UCSD-AML1 (cell line): ENCODE measurements around the gene TSPAN9.

Experiments
- DNase-seq: peaks from one replicate; lab custom pipeline; 2025; ENCODE audit not compliant: unreplicated experiment; lab: John Stamatoyannopoulos, UW

Gene TSPAN9

DNA sequence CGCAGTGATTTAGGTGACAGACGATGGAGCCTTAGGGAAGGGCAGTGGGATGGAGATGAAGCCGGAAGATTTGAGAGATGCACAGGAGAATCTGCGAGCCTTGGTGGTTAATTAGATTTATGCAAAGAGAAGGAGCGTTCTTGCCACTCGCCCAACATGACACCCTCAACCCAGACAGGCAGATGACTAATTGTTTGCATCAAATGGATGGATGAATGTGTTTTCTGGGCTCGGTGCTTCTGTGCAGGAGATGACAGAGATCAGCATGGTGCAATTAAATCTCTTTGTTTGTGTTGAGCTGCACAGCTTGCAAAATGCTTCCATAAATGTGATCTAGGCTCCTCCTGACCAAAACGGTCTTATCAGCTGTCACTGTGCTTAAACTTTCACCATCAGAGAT lies 211.5 kb downstream of the TSPAN9 start:
- DNase-seq = no peak

DNA sequence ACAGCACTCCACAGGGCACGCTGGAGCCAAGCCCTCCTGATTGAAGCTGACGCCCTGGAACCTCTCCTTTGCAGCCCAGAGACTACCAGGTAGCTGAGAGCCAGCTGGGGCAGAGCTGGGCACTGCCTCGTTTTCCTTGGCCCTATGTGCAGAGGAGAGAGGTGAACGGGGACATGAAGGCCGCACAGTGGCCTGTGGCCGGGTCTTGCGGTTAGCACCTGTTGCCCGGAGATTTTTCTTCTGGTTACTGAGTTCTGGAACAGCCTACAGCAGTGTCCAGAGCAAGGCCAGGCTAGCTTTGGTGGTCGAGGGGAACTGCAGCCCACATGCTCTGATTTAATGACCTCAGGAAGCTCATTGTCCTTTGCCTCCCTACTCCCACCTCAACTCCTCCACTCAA lies 212.5 kb downstream of the TSPAN9 start:
- DNase-seq = no peak

DNA sequence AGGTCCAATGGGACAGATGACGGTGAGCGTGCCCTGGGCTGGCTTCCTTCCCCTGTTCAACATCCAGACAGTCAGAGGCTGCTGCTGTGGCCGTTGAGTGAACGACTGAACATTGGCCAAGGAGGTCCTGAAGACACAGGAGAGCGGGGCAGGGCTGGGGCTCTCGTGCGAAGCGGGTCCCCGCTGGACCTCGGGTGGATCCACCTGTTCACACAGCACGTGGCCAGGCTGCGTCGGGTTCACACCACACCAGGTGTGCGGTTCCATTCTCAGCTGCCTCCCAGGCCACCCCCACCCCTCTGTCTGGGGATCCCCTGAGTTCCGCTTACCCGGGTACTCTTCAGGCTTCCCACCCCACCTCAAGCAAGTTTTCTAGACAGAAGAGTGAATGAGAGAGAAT lies 214.8 kb downstream of the TSPAN9 start:
- DNase-seq = no peak

DNA sequence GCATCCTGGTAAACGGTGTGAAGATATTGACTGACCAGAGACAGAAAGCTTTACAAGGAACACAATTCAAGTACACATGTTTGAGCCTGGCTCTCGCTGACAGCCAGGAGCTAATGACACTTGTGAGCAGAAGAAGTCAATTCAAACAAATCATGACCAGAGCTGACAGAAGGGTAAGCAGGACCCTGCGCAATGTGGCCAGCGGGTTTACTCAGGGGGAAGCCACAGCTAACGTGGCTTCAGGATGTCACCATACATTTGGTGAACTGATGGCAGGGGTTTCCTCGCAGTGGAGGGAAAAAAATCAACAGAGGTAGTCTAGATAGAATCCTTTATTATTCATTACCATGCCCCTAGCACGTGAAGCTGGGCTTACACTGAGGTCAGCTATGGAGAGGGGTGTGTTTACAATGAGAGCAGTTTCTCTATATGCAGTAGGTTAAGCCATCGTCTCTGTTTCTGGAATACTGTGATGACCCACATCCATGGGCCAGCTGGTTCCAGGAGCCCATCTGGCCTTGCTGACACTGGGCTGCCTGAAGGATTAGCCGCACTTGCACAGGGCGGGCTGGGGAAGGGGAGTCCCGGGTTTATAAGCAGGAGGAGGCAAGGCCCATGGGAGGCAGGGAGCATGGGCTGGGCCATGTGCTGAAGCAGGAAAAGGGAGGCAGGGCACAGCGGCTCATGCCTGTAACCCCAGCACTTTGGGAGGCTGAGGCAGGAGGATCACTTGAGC lies 215.7 kb downstream of the TSPAN9 start:
- no peak for DNase-seq

- no peak for DNase-seq
Observed at GRCh38 chr12:3293446-3294161, 216.4 kb downstream of the TSPAN9 start.

DNA sequence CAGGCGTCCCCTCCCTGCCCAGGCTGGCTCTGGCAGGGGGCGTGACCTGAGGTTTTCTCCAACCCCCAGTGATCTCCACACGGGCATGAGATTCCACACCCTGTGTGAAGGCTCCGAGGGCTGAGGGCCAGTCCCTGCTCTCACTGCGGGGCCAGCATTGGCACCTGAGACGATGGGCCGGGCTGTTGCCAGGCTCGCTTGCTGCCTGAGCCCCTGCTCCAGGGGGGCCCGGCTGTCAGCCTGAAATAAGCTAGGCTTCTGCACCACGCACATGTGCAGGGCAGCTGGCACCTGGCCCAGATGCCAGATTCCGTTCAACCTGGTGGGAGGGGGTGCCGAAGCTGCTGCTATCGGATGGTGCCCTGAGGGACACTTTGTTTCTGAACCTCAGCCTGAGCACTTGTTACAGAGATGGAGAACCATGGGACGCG lies 217.3 kb downstream of the TSPAN9 start:
- DNase-seq = no peak

DNA sequence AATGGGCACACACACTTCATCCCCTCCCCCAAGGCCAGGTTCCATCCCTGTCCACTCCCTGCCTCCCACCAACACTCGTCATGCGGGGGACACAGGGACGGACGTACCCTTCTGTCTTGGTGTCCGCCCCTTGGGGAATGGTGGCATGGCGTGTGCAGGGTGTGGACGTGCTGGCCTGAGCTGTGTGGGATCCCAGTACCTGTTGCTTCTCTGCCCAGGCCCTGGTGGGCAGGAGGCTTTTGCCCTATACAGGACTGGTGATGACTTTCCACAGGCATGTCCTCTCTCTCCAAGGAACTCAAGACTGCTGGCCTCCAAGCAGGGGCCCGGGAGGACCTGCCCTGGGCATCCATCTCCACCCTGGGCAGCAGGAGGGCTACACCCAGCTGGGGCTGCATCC lies 218.0 kb downstream of the TSPAN9 start:
- no peak for DNase-seq

- no peak for DNase-seq
Observed at GRCh38 chr12:3295646-3296408, 218.6 kb downstream of the TSPAN9 start.

- DNase-seq = no peak
Observed at GRCh38 chr12:3296409-3296701, 219.2 kb downstream of the TSPAN9 start.

DNA sequence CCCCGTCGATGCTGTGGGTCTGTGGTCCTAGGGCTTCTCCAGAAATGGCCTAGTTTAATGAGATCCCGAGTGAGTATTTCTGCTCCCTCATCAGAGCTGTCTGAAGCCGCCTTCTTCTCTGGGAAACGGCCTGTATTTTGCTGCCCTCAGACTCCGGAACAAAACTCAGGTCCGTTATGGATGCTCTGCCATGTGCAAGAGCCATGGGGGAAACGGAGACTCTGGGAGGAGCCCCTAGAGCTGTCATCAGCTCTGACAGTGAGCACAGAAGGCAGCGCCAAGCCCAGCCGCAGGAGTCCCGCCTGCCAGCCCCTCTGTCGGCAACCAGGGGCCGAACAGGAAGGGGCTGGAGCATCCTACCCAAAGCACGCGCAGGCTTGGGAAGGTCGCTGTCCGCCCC lies 221.4 kb downstream of the TSPAN9 start:
- no peak for DNase-seq

DNA sequence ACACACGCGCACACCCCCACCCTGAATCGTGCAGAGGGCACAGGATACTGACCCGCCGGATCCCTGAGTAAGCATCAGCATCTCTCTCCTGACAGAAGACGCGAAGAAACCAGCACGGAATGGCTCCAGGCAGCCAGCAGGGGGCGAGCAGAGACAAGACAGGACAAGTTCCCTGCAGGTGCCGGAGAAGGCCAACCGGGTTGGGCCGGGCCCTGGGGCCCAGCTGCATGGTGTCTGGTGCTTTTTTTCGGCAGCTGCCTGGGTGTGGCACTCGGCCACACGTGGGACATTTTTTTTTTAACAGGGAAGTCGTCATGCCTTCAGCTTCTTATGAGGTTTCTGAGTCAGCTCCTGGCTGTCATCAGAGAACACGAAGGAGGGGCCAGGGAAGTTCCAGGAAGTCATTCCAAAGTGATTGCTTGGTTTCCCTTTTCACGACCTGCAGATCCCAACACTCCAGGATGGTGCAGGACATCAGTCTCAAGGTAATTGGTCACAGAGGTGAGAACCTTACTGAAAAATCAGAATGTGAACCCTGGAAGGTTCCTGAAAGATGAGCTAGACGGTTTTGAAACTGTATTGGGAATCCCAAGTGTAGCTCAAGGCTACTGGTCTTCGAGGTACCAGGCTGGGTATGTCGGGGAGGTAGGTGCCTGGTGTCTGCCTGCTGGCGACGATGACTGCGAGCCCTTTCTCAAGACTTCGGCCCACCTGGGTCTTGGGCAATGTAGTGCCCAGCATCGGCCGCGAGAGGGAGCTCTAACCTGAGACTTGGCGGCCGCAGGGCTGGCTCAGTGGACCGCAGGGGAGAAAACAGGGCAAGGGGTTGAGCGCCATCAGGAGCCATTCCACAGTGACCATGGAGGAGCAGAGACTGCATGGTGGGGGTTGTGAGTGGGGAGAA lies 223.0 kb downstream of the TSPAN9 start:
- DNase-seq = peak; percentile 76

- no peak for DNase-seq
Observed at GRCh38 chr12:3300833-3301401, 223.7 kb downstream of the TSPAN9 start.

DNA sequence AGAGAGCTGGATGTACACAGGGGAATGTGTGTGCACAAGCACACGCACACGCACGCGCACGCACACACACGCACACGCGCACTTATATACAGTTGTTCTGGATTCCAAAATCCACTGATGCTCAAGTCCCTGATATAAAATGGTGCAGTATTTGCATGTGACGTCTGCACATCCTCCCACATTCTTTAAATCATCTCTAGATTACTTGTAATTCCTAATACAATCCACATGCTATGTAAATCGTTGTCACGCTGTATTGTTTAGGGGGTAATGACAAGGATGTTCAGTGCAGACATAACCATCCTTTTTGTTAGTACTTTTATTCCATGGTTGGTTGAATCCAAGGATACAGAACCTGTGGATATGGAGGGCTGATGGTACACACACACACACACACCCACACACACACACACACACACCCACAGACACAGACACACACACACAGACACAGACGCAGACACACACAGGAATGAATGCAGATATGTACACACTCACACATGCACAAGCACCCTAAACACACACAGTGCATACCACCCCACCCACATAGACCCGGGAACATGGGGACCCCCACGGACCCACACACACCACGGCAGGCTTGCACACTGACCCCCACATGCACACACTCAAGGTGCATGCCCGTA lies 225.3 kb downstream of the TSPAN9 start:
- no peak for DNase-seq

- no peak for DNase-seq
Observed at GRCh38 chr12:3303410-3304136, 226.4 kb downstream of the TSPAN9 start.

- peak; percentile 23 for DNase-seq
Observed at GRCh38 chr12:3304436-3305165, 227.4 kb downstream of the TSPAN9 start.

DNA sequence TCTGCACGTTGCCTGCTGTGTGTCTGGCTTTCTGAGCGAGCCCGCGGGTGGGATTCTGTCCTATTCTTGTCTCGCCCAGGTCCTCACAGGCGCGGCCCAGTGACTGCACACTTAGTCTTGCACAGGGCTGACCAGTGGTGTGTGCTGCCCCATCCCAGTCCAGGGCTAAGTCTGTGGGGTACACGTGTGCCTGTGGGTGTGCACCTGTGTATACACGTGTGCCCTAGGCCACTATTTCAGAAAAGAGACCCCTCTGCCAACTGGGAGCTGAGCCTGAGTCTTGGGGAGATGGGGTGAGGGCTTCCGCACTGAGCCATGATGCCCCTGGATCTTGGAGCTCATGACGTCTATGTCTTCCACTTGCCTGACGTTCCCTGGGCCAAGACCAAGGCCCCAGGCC lies 228.3 kb downstream of the TSPAN9 start:
- no peak for DNase-seq

- no peak for DNase-seq
Observed at GRCh38 chr12:3305904-3306619, 228.9 kb downstream of the TSPAN9 start.

DNA sequence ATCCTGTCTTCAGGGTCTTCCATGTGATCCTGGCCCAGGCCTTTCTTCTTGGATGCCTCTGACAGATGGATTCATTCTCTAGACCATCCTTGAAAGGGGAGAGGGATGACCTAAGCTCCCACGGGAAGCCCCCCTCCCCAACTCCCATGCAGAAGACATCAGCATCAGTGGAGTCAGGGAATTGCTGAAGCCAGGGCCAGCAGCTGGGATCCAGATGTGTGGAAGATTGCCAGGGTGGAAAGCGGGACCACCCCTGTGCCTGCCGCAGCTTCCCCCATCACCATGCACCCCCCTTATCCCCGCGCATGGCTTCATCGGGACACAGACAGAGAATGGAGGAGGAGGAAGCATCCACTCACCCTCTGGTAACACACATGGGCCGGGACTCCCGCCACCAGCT lies 230.2 kb downstream of the TSPAN9 start:
- no peak for DNase-seq
